Endothelial cell of umbilical vein (primary cell): ENCODE measurements around the gene IL22.

ENCODE experiments used
- CTCF ChIP-seq, 2 donors: IDR thresholded peaks; 1 replicate in 1 of 2; 2 replicates in 1 of 2; pipeline ENCODE4 v1.5.1; 2011; ENCODE audit warnings: low read length in 2 of 2, mild to moderate bottlenecking in 2 of 2, moderate library complexity in 2 of 2, control low read depth in 1 of 2, inconsistent platforms in 1 of 2, low read depth in 1 of 2; ENCODE audit not compliant: insufficient read depth in 1 of 2; ENCODE audit errors: extremely low read depth in 1 of 2
- EZH2 ChIP-seq: IDR thresholded peaks from 2 replicates; pipeline ENCODE4 v1.6.1; 2012; ENCODE audit warnings: borderline replicate concordance, low read depth, mild to moderate bottlenecking, moderate library complexity, low read length, inconsistent platforms; ENCODE audit not compliant: severe bottlenecking
- JUN ChIP-seq: IDR thresholded peaks from 2 replicates; pipeline ENCODE4 v1.6.1; 2011; ENCODE audit warnings: borderline replicate concordance, low read depth; ENCODE audit not compliant: insufficient read length, insufficient read depth
- MAX ChIP-seq: IDR thresholded peaks from 2 replicates; pipeline ENCODE4 v1.6.1; 2011; ENCODE audit not compliant: insufficient read depth, insufficient read length
- MYC ChIP-seq: IDR thresholded peaks from one replicate; pipeline ENCODE4 v1.6.1; 2011; ENCODE audit warnings: mild to moderate bottlenecking, low read depth, low read length
- POLR2A ChIP-seq: IDR thresholded peaks from 2 replicates; pipeline ENCODE4 v1.6.1; 2012; ENCODE audit warnings: low read depth, mild to moderate bottlenecking, control low read depth, low read length
- POLR2AphosphoS5 ChIP-seq: IDR thresholded peaks from 2 replicates; pipeline ENCODE4 v1.6.1; 2012; ENCODE audit warnings: low read depth, mild to moderate bottlenecking, control low read depth, low read length, moderate library complexity; ENCODE audit not compliant: insufficient read depth

- TF ChIP-seq JUN: no peak
- no peak for TF ChIP-seq POLR2A
- peak; percentile 84 to 86 for TF ChIP-seq CTCF (IDR thresholded peaks at IDR 0.05; ENCODE audit: extremely low read depth in 1 of 2, insufficient read depth in 1 of 2, low read depth in 1 of 2, low read length in 2 of 2)
- no peak for TF ChIP-seq EZH2
- TF ChIP-seq MAX: no peak
- TF ChIP-seq POLR2AphosphoS5: no peak
- TF ChIP-seq MYC: no peak
Observed at GRCh38 chr12:68223067-68223747, 30.2 kb downstream of the IL22 start.
